Caco-2 (cell line): Measurements from ENCODE around the gene PPP2R5C. TPM values are rescaled to one million over a fixed set of nuclear protein-coding genes. Genes with fewer than 3 reads are reported as not detected.

ENCODE experiments used
- BruUV-seq: library from RNA; stranded (reverse); fragments of 400-500 nt; replicated peaks from 2 replicates; lab custom pipeline; 2021; lab: Mats Ljungman, UMichigan
- CTCF ChIA-PET: fragments of 300-600 bp; sonication (Branson Sonifier 250); formaldehyde crosslinking; loops from one replicate; lab custom pipeline; 2022; ENCODE audit warnings: antibody characterized with exemption; lab: Charles Lee
- POLR2A ChIA-PET: fragments of 300-600 bp; sonication (Branson Sonifier 250); formaldehyde crosslinking; loops from one replicate; lab custom pipeline; 2022; ENCODE audit warnings: antibody characterized with exemption; lab: Charles Lee
- DNase-seq, 2 experiments: peaks; one replicate each; pipeline versions ENCODE4 v3.0.0 to v3.0.0-alpha.2; 2020 to 2022
- H3K27me3 ChIP-seq: replicated peaks from 2 replicates; pipeline ENCODE4 v1.6.0; 2011; ENCODE audit warnings: low read length; ENCODE audit not compliant: control insufficient read depth, insufficient read depth
- H3K36me3 ChIP-seq: 2 replicates; pipeline ENCODE4 v1.5.1; 2011; ENCODE audit warnings: low read length; ENCODE audit not compliant: control insufficient read depth, insufficient read depth
- H3K4me1 ChIP-seq: fragments of 250-450 bp; sonication (Bioruptor Pico); 2 replicates; pipeline ENCODE4 v1.5.1; 2020; ENCODE audit warnings: mild to moderate bottlenecking
- H3K4me3 ChIP-seq: 2 replicates; pipeline ENCODE4 v1.5.1; 2011; ENCODE audit warnings: low read depth, mild to moderate bottlenecking, control low read depth, low read length
- H3K9me3 ChIP-seq: fragments of 250-450 bp; sonication (Bioruptor Pico); 2 replicates; pipeline ENCODE4 v1.5.1; 2020; ENCODE audit warnings: mild to moderate bottlenecking, moderate library complexity
- H3K27ac Mint-ChIP-seq: one replicate; pipeline ENCODE4 v1.8.0; 2022; ENCODE audit warnings: mixed read lengths; ENCODE audit not compliant: unreplicated experiment
- H3K27me3 Mint-ChIP-seq: one replicate; pipeline ENCODE4 v1.8.0; 2022; ENCODE audit warnings: mixed read lengths; ENCODE audit not compliant: insufficient read depth, unreplicated experiment
- H3K36me3 Mint-ChIP-seq: one replicate; pipeline ENCODE4 v1.8.0; 2022; ENCODE audit warnings: mild to moderate bottlenecking, mixed read lengths; ENCODE audit not compliant: insufficient read depth, unreplicated experiment
- H3K4me1 Mint-ChIP-seq: one replicate; pipeline ENCODE4 v1.8.0; 2022; ENCODE audit warnings: low read depth, mixed read lengths; ENCODE audit not compliant: unreplicated experiment
- H3K4me3 Mint-ChIP-seq: one replicate; pipeline ENCODE4 v1.8.0; 2022; ENCODE audit warnings: mild to moderate bottlenecking, moderate library complexity, mixed read lengths; ENCODE audit not compliant: unreplicated experiment
- H3K9me3 Mint-ChIP-seq: one replicate; pipeline ENCODE4 v1.8.0; 2022; ENCODE audit warnings: mixed read lengths; ENCODE audit not compliant: unreplicated experiment
- intact Hi-C: fragments of 100-400 bp; cut with micrococcal nuclease; formaldehyde crosslinking; loops from one replicate; pipeline ENCODE4 v1.10.0; 2022; ENCODE audit not compliant: unreplicated experiment
- total RNA-seq: library from RNA; stranded (reverse); gene quantifications from 2 replicates; pipeline ENCODE4 v1.2.3, GENCODE V29; 2022
- TF ChIP-seq, protein P1 (sequence below), 2 experiments: fragments of 200-600 bp in 1 of 2; IDR thresholded peaks; 1 replicate in 1 of 2; 2 replicates in 1 of 2; pipeline versions ENCODE4 v1.5.1 to v1.8.0; 2011 to 2022; ENCODE audit warnings: antibody characterized with exemption in 1 of 2, control low read depth in 1 of 2, inconsistent platforms in 1 of 2, low read depth in 1 of 2, low read length in 1 of 2, mild to moderate bottlenecking in 1 of 2, moderate library complexity in 1 of 2; ENCODE audit not compliant: insufficient read depth in 1 of 2, severe bottlenecking in 1 of 2, unreplicated experiment in 1 of 2

PPP2R5C gene
- total RNA-seq, 1 experiment from 2014 or later = 97.5 TPM

DNA sequence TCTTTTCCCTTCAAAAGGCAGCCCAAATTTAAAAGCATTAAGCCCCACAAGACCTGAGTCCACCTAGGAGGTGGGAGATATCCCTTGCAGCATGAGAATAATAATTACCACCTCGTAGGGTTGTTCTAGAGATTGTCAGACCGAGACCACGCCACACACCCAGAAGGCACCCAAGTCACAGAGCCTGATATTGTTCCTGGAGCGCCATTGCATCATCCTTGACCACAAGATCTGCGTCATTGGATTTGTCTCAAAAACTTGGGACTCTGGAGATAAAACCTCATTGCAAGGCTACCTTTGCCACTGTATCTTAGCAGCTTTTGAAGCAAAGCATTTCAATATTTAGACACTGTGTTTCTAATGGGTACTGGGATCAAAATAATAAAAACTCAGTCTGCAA, 29.4 kb upstream of the PPP2R5C start:
- POLR2A ChIA-PET = interaction anchor here (1.4 kb wide), 1 partner anchor 28 kb away, joined by 4 read pairs; no protein-coding TSS in a partner anchor
- Mint-ChIP-seq H3K27me3 (no peaks in the 10 kb centered on the region), H3K9me3 (peaks cover 6% of the 10 kb centered on the region), H3K27ac (no peak overlapping the region), H3K36me3 (no peaks in the 10 kb centered on the region), H3K4me3 (peak overlapping the region; percentile 66), H3K4me1 (no peaks in the 10 kb centered on the region)
- no peak overlapping the region for H3K4me3 ChIP-seq
- intact Hi-C loops = no loop called here
- H3K9me3 ChIP-seq = no peaks in the 10 kb centered on the region
- CTCF ChIA-PET = no interaction called here
- no peak for DNase-seq
- no TSS peak for BruUV-seq
- H3K4me1 ChIP-seq = peaks cover 13% of the 10 kb centered on the region; the same call in 1 of the 2 replicates
- H3K27me3 ChIP-seq = no peaks in the 10 kb centered on the region
- H3K36me3 ChIP-seq = no peaks in the 10 kb centered on the region
- TF ChIP-seq, protein P1, sequence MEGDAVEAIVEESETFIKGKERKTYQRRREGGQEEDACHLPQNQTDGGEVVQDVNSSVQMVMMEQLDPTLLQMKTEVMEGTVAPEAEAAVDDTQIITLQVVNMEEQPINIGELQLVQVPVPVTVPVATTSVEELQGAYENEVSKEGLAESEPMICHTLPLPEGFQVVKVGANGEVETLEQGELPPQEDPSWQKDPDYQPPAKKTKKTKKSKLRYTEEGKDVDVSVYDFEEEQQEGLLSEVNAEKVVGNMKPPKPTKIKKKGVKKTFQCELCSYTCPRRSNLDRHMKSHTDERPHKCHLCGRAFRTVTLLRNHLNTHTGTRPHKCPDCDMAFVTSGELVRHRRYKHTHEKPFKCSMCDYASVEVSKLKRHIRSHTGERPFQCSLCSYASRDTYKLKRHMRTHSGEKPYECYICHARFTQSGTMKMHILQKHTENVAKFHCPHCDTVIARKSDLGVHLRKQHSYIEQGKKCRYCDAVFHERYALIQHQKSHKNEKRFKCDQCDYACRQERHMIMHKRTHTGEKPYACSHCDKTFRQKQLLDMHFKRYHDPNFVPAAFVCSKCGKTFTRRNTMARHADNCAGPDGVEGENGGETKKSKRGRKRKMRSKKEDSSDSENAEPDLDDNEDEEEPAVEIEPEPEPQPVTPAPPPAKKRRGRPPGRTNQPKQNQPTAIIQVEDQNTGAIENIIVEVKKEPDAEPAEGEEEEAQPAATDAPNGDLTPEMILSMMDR (IDR thresholded peaks at IDR 0.05; ENCODE audit: insufficient read depth in 1 of 2, low read depth in 1 of 2, low read length in 1 of 2, severe bottlenecking in 1 of 2, unreplicated experiment in 1 of 2) = no peak

GRCh38 chr14:101733211-101733610, 28.3 kb upstream of the PPP2R5C start:
- CTCF ChIA-PET = no interaction called here
- no peak overlapping the region for H3K27ac Mint-ChIP-seq
- no peaks in the 10 kb centered on the region for H3K4me1 Mint-ChIP-seq
- no peak for DNase-seq
- H3K36me3 Mint-ChIP-seq = no peaks in the 10 kb centered on the region
- no peaks in the 10 kb centered on the region for H3K36me3 ChIP-seq
- TF ChIP-seq, protein P1 (IDR thresholded peaks at IDR 0.05; ENCODE audit: insufficient read depth in 1 of 2, low read depth in 1 of 2, low read length in 1 of 2, severe bottlenecking in 1 of 2, unreplicated experiment in 1 of 2) = no peak
- POLR2A ChIA-PET = no interaction called here
- no peaks in the 10 kb centered on the region for H3K27me3 ChIP-seq
- H3K4me3 Mint-ChIP-seq = no peak overlapping the region
- H3K4me3 ChIP-seq = no peak overlapping the region
- no TSS peak for BruUV-seq
- intact Hi-C loops = no loop called here
- H3K27me3 Mint-ChIP-seq = no peaks in the 10 kb centered on the region
- no peaks in the 10 kb centered on the region for H3K9me3 ChIP-seq
- no peaks in the 10 kb centered on the region for H3K9me3 Mint-ChIP-seq
- H3K4me1 ChIP-seq = peaks cover 13% of the 10 kb centered on the region; the same call in 1 of the 2 replicates

- H3K4me1 Mint-ChIP-seq = no peaks in the 10 kb centered on the region
- POLR2A ChIA-PET = no interaction called here
- no peaks in the 10 kb centered on the region for H3K27me3 Mint-ChIP-seq
Measured at GRCh38 chr14:101734246-101734847, 27.2 kb upstream of the PPP2R5C start.

More at GRCh38 chr14:101734246-101734847, 27.2 kb upstream of the PPP2R5C start:
- BruUV-seq = no TSS peak
- H3K36me3 Mint-ChIP-seq = no peaks in the 10 kb centered on the region
- no peak overlapping the region for H3K27ac Mint-ChIP-seq
- no peak overlapping the region for H3K4me3 Mint-ChIP-seq
- TF ChIP-seq, protein P1 (IDR thresholded peaks at IDR 0.05; ENCODE audit: insufficient read depth in 1 of 2, low read depth in 1 of 2, low read length in 1 of 2, severe bottlenecking in 1 of 2, unreplicated experiment in 1 of 2) = no peak
- Histone ChIP-seq H3K4me3 (no peak overlapping the region), H3K9me3 (no peaks in the 10 kb centered on the region), H3K4me1 (peaks cover 13% of the 10 kb centered on the region; the same call in 1 of the 2 replicates), H3K36me3 (no peaks in the 10 kb centered on the region), H3K27me3 (no peaks in the 10 kb centered on the region)
- peaks cover 1% of the 10 kb centered on the region for H3K9me3 Mint-ChIP-seq
- CTCF ChIA-PET = interaction anchor here (0.7 kb wide), 1 partner anchor 23 kb away, joined by 3 read pairs; no protein-coding TSS in a partner anchor
- intact Hi-C loops = no loop called here
- no peak for DNase-seq
